Caco-2 (cell line): Measurements from ENCODE around the gene ADCY6. TPM values are rescaled to one million over a fixed set of nuclear protein-coding genes. Genes with fewer than 3 reads are reported as not detected.
A peak's percentile ranks its signal among the peaks of the same experiment; 100 is the strongest.

Experiments used
- BruUV-seq: library from RNA; stranded (reverse); fragments of 400-500 nt; replicated peaks from 2 replicates; lab custom pipeline; 2021; lab: Mats Ljungman, UMichigan
- CTCF ChIA-PET: fragments of 300-600 bp; sonication (Branson Sonifier 250); formaldehyde crosslinking; loops from one replicate; lab custom pipeline; 2022; ENCODE audit warnings: antibody characterized with exemption; lab: Charles Lee
- POLR2A ChIA-PET: fragments of 300-600 bp; sonication (Branson Sonifier 250); formaldehyde crosslinking; loops from one replicate; lab custom pipeline; 2022; ENCODE audit warnings: antibody characterized with exemption; lab: Charles Lee
- DNase-seq, 2 experiments: peaks; one replicate each; pipeline versions ENCODE4 v3.0.0 to v3.0.0-alpha.2; 2020 to 2022
- H3K27me3 ChIP-seq: replicated peaks from 2 replicates; pipeline ENCODE4 v1.6.0; 2011; ENCODE audit warnings: low read length; ENCODE audit not compliant: control insufficient read depth, insufficient read depth
- H3K36me3 ChIP-seq: 2 replicates; pipeline ENCODE4 v1.5.1; 2011; ENCODE audit warnings: low read length; ENCODE audit not compliant: control insufficient read depth, insufficient read depth
- H3K4me1 ChIP-seq: fragments of 250-450 bp; sonication (Bioruptor Pico); 2 replicates; pipeline ENCODE4 v1.5.1; 2020; ENCODE audit warnings: mild to moderate bottlenecking
- H3K4me3 ChIP-seq: 2 replicates; pipeline ENCODE4 v1.5.1; 2011; ENCODE audit warnings: low read depth, mild to moderate bottlenecking, control low read depth, low read length
- H3K9me3 ChIP-seq: fragments of 250-450 bp; sonication (Bioruptor Pico); 2 replicates; pipeline ENCODE4 v1.5.1; 2020; ENCODE audit warnings: mild to moderate bottlenecking, moderate library complexity
- H3K27ac Mint-ChIP-seq: one replicate; pipeline ENCODE4 v1.8.0; 2022; ENCODE audit warnings: mixed read lengths; ENCODE audit not compliant: unreplicated experiment
- H3K27me3 Mint-ChIP-seq: one replicate; pipeline ENCODE4 v1.8.0; 2022; ENCODE audit warnings: mixed read lengths; ENCODE audit not compliant: insufficient read depth, unreplicated experiment
- H3K36me3 Mint-ChIP-seq: one replicate; pipeline ENCODE4 v1.8.0; 2022; ENCODE audit warnings: mild to moderate bottlenecking, mixed read lengths; ENCODE audit not compliant: insufficient read depth, unreplicated experiment
- H3K4me1 Mint-ChIP-seq: one replicate; pipeline ENCODE4 v1.8.0; 2022; ENCODE audit warnings: low read depth, mixed read lengths; ENCODE audit not compliant: unreplicated experiment
- H3K4me3 Mint-ChIP-seq: one replicate; pipeline ENCODE4 v1.8.0; 2022; ENCODE audit warnings: mild to moderate bottlenecking, moderate library complexity, mixed read lengths; ENCODE audit not compliant: unreplicated experiment
- H3K9me3 Mint-ChIP-seq: one replicate; pipeline ENCODE4 v1.8.0; 2022; ENCODE audit warnings: mixed read lengths; ENCODE audit not compliant: unreplicated experiment
- intact Hi-C: fragments of 100-400 bp; cut with micrococcal nuclease; formaldehyde crosslinking; loops from one replicate; pipeline ENCODE4 v1.10.0; 2022; ENCODE audit not compliant: unreplicated experiment
- total RNA-seq: library from RNA; stranded (reverse); gene quantifications from 2 replicates; pipeline ENCODE4 v1.2.3, GENCODE V29; 2022
- TF ChIP-seq, protein P1 (sequence below), 2 experiments: fragments of 200-600 bp in 1 of 2; IDR thresholded peaks; 1 replicate in 1 of 2; 2 replicates in 1 of 2; pipeline versions ENCODE4 v1.5.1 to v1.8.0; 2011 to 2022; ENCODE audit warnings: antibody characterized with exemption in 1 of 2, control low read depth in 1 of 2, inconsistent platforms in 1 of 2, low read depth in 1 of 2, low read length in 1 of 2, mild to moderate bottlenecking in 1 of 2, moderate library complexity in 1 of 2; ENCODE audit not compliant: insufficient read depth in 1 of 2, severe bottlenecking in 1 of 2, unreplicated experiment in 1 of 2

Gene ADCY6
- total RNA-seq, 1 experiment from 2014 or later, result 89.8 TPM

DNA sequence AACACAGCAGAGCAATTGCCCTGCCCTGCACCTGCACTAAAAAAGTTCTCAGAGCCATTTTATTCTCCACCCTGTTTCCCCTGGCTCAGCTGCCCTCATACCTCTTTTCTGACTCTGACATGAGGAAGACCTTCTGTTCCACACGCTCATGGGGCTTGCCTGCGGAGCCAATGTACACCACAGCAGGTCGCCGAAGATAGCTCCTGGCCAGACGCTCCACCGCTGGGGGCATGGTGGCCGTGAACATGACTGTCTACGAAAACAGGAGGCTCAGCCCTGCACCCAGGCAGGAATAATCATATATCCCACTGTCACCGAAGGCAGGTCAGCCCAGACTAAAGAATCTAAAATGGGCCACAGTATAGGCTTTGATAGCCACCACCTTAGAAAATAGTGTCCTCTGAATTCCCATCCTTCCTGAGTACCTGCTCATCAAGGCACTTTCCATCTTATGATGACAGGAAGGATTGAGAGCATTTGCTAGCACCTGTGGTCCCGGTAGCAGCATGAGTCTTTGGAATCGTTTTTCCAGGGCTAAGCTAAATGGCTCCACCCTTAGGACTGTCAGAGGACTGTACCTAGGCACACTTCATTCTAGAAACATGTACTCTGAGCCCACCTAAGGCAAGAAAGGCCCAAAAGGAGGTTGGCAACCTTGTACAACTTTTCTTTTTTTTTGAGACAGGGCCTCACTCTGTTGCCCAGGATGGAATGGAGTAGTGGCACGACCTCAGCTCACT lies 43.6 kb upstream of the ADCY6 start:
- Mint-ChIP-seq H3K27ac (no peak overlapping the region), H3K36me3 (peaks cover 82% of the 10 kb centered on the region), H3K4me3 (no peak overlapping the region), H3K27me3 (no peaks in the 10 kb centered on the region), H3K9me3 (no peaks in the 10 kb centered on the region), H3K4me1 (no peaks in the 10 kb centered on the region)
- Histone ChIP-seq H3K4me3 (no peak overlapping the region), H3K4me1 (no peaks in the 10 kb centered on the region), H3K9me3 (no peaks in the 10 kb centered on the region), H3K27me3 (no peaks in the 10 kb centered on the region), H3K36me3 (peaks cover 5% of the 10 kb centered on the region)
- TF ChIP-seq, protein P1, sequence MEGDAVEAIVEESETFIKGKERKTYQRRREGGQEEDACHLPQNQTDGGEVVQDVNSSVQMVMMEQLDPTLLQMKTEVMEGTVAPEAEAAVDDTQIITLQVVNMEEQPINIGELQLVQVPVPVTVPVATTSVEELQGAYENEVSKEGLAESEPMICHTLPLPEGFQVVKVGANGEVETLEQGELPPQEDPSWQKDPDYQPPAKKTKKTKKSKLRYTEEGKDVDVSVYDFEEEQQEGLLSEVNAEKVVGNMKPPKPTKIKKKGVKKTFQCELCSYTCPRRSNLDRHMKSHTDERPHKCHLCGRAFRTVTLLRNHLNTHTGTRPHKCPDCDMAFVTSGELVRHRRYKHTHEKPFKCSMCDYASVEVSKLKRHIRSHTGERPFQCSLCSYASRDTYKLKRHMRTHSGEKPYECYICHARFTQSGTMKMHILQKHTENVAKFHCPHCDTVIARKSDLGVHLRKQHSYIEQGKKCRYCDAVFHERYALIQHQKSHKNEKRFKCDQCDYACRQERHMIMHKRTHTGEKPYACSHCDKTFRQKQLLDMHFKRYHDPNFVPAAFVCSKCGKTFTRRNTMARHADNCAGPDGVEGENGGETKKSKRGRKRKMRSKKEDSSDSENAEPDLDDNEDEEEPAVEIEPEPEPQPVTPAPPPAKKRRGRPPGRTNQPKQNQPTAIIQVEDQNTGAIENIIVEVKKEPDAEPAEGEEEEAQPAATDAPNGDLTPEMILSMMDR (IDR thresholded peaks at IDR 0.05; ENCODE audit: insufficient read depth in 1 of 2, low read depth in 1 of 2, low read length in 1 of 2, severe bottlenecking in 1 of 2, unreplicated experiment in 1 of 2), result no peak
- intact Hi-C loops, result no loop called here
- ChIA-PET CTCF (interaction anchor here (1.3 kb wide), 1 partner anchor 79 kb away, joined by 4 read pairs; no protein-coding TSS in a partner anchor), POLR2A (interaction anchor here (0.5 kb wide), 1 partner anchor 20 kb away, joined by 5 read pairs; the partner anchor contains the start of gene DDX23)
- no TSS peak for BruUV-seq
- no peak for DNase-seq

DNA sequence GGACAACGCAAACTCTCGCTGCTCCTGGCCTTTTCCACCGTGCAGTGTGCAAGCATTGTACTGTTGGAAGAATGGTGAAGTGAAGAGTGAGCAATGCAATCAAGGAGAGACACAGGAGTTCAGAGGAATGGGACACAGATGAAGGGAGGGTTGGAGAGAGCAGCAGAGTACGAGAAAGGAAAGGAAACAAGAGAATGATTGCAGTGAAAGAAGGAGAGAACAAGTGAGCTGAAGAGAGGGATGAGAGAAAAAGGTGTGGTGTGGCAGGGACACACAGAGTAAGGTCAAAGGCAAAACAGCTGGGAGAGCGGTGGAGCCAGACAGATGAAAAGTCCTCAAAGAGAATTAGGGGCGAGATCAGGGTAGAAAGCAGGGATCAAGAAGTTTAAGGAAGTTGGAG lies 42.4 kb upstream of the ADCY6 start:
- TF ChIP-seq, protein P1 (IDR thresholded peaks at IDR 0.05; ENCODE audit: insufficient read depth in 1 of 2, low read depth in 1 of 2, low read length in 1 of 2, severe bottlenecking in 1 of 2, unreplicated experiment in 1 of 2), result no peak
- no peak overlapping the region for H3K27ac Mint-ChIP-seq
- Histone ChIP-seq H3K4me3 (no peak overlapping the region), H3K4me1 (no peaks in the 10 kb centered on the region), H3K9me3 (no peaks in the 10 kb centered on the region), H3K36me3 (no peaks in the 10 kb centered on the region; the same call in none of the 2 replicates), H3K27me3 (no peaks in the 10 kb centered on the region)
- intact Hi-C loops, result no loop called here
- DNase-seq, result no peak
- H3K27me3 Mint-ChIP-seq, result no peaks in the 10 kb centered on the region
- CTCF ChIA-PET, result no interaction called here
- POLR2A ChIA-PET, result no interaction called here
- no peaks in the 10 kb centered on the region for H3K4me1 Mint-ChIP-seq
- no peak overlapping the region for H3K4me3 Mint-ChIP-seq
- peaks cover 76% of the 10 kb centered on the region for H3K36me3 Mint-ChIP-seq
- H3K9me3 Mint-ChIP-seq, result no peaks in the 10 kb centered on the region
- no TSS peak for BruUV-seq

DNA sequence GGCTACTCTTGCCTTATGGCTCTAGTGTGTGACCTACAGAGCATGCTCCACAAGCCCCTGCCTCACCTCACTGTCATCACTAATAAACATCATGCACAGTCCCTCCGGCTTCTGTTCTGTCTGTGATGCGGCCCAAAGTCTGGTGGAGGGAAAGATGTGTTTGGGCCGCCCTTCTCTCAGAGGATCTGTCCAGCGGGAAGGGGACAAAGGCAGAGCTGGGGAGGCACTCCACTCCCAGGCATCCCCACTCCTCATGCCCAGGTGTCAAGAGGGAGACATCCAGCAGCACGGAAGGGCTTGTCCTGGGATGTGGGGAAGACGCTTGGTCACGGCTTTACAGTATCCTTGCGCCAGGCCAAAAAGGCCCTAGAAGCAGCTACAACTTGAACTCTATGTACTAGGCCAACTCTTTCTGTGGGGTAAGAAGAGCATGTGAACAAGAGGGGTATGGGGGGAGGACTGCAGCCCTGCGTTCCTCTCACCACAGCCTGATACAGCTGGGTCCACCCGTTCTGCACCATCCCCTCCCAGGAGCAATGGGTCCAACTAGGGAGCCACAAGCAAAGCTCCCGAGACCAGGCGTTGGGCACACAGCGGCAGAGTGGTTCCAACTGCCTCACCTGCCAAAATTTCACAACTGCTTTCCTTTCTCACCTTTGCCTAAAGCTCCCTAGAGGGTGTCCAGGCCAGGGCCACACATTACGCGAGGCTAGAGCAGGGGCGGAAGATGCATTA lies 40.1 kb upstream of the ADCY6 start:
- H3K4me3 Mint-ChIP-seq, result no peak overlapping the region
- no peaks in the 10 kb centered on the region for H3K9me3 Mint-ChIP-seq
- no TSS peak for BruUV-seq
- H3K4me3 ChIP-seq, result no peak overlapping the region
- no peaks in the 10 kb centered on the region for H3K4me1 Mint-ChIP-seq
- no peaks in the 10 kb centered on the region; the same call in none of the 2 replicates for H3K36me3 ChIP-seq
- no peaks in the 10 kb centered on the region for H3K4me1 ChIP-seq
- H3K27me3 ChIP-seq, result no peaks in the 10 kb centered on the region
- no peak for DNase-seq
- POLR2A ChIA-PET, result interaction anchor here (0.6 kb wide), 1 partner anchor 270 kb away, joined by 9 read pairs; no protein-coding TSS in a partner anchor
- H3K9me3 ChIP-seq, result no peaks in the 10 kb centered on the region
- no peaks in the 10 kb centered on the region for H3K27me3 Mint-ChIP-seq
- CTCF ChIA-PET, result interaction anchor here (0.6 kb wide), 1 partner anchor 77 kb away, joined by 5 read pairs; no protein-coding TSS in a partner anchor
- intact Hi-C loops, result no loop called here
- H3K27ac Mint-ChIP-seq, result peak overlapping the region; percentile 36
- peaks cover 59% of the 10 kb centered on the region for H3K36me3 Mint-ChIP-seq
- TF ChIP-seq, protein P1 (IDR thresholded peaks at IDR 0.05; ENCODE audit: insufficient read depth in 1 of 2, low read depth in 1 of 2, low read length in 1 of 2, severe bottlenecking in 1 of 2, unreplicated experiment in 1 of 2), result no peak
